ENCODE results near the gene OR1K1. TPM values are rescaled to one million over a fixed set of nuclear protein-coding genes. Genes with fewer than 3 reads are reported as not detected.

Gene OR1K1
- total and polyA plus RNA-seq, 10 of the 15 experiments (the other 5 are each of a cell fraction or from before 2014, with no cell fraction given): not detected

DNA sequence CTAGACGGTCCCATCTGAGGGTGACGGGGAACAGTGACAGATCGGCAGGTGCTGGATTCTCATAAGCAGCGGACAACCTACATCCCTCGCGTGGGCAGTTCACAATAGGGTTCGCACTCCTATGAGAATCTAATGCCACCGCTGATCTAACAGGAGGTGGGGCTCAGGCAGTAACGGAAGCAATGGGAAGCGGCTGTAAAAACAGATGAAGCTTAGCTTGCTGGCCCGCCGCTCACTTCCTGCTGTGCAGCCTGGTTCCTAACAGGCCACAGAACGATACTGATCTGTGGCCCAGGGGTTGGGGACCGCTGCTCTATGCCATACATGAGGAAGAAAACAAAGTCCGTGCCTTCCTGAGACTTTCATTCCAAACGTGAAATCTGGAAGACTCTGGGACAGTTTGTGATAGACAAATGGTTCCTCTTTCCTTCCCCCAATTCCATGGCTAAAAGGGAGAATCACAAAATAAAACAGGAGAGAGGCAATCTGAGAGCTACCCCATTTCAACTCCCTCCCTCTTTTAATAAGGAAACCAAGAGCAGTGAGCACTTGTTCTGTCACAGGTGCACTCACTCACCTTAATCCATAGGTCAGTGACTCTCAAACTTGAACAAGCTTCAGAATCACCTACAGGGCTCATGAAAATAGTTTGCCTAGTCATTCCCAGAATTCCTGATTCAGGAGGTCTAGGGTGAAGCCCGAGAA, 16.4 kb downstream of the OR1K1 start:
- in situ Hi-C loops (cut with MboI) (loop anchor here (10.0 kb wide), 1 partner anchor 722 kb away; the partner anchor contains the start of gene TTLL11), intact Hi-C loops (cut with micrococcal nuclease; ENCODE audit: unreplicated experiment) (no loop called here)
- ChIA-PET CTCF (interaction anchor here (1.5 kb wide), 1 partner anchor 352 kb away, joined by 4 read pairs; no protein-coding TSS in a partner anchor), SMC1A (ENCODE audit: uncharacterized antibody, unreplicated experiment) (no interaction called here), POLR2A (no interaction called here), RAD21 (ENCODE audit: unreplicated experiment) (no interaction called here)
- BruUV-seq (replicated peaks): no TSS peak
- no peak overlapping the region for H3K9ac ChIP-seq (ENCODE audit: control insufficient read depth, insufficient read depth, low read length)
- peaks cover 7 to 9% of the 10 kb centered on the region in 2 experiments; a peak in 3 of 4 replicates for H3K36me3 ChIP-seq (ENCODE audit: control insufficient read depth in 2 of 2, insufficient read depth in 2 of 2, low read length in 1 of 2)
- H2AFZ ChIP-seq (ENCODE audit: control insufficient read depth, low read depth, low read length): no peak overlapping the region
- no peaks in the 10 kb centered on the region for H3K9me3 ChIP-seq (replicated peaks; ENCODE audit: control insufficient read depth, insufficient read depth, low read length)
- no peaks in the 10 kb centered on the region for H3K27me3 ChIP-seq (replicated peaks in 1 of 2; ENCODE audit: control insufficient read depth in 2 of 2, insufficient read depth in 2 of 2, low read length in 1 of 2)
- ATAC-seq: no peak
- H3K27ac ChIP-seq (ENCODE audit: control insufficient read depth, insufficient read depth): no peak overlapping the region
- no peak overlapping the region for H3K4me3 ChIP-seq
- WGBS (ENCODE audit: insufficient coverage, insufficient replicate concordance, low lambda C conversion rate, missing lambda C conversion rate): 81% methylated on average over 17 of the region's 17 CpGs
- FAIRE-seq: no peak
- no peak for DNase-seq (ENCODE audit: low read depth, low spot score)
- no peaks in the 10 kb centered on the region for H3K79me2 ChIP-seq (ENCODE audit: control insufficient read depth, insufficient read depth, low read length)
- no peaks in the 10 kb centered on the region for H4K20me1 ChIP-seq (ENCODE audit: control insufficient read depth, insufficient read depth)
- no peak overlapping the region for H3K4me2 ChIP-seq (ENCODE audit: control insufficient read depth, insufficient read depth)
- TF ChIP-seq ZNF217 (IDR thresholded peaks at IDR 0.05) (no peak), HDAC2 (IDR thresholded peaks at IDR 0.05) (no peak), ATF7 (IDR thresholded peaks at IDR 0.05; ENCODE audit: low read depth) (no peak), EZH2 (IDR thresholded peaks at IDR 0.05; ENCODE audit: borderline replicate concordance, control insufficient read depth, low read depth, low read length) (no peak), GABPA (IDR thresholded peaks at IDR 0.05; ENCODE audit: low read depth) (no peak), SP1 (IDR thresholded peaks at IDR 0.05; ENCODE audit: low read depth, low read length) (no peak), MEF2B (IDR thresholded peaks at IDR 0.05; ENCODE audit: partially characterized antibody, poor library complexity, severe bottlenecking) (no peak), RELA (IDR thresholded peaks at IDR 0.05; ENCODE audit: borderline replicate concordance, partially characterized antibody) (no peak), RFX5 (IDR thresholded peaks at IDR 0.05; ENCODE audit: low read depth, low read length) (no peak), CBX3 (IDR thresholded peaks at IDR 0.05; ENCODE audit: borderline replicate concordance, low read depth) (no peak), ZZZ3 (IDR thresholded peaks at IDR 0.05; ENCODE audit: control insufficient read depth, insufficient read length, low read depth) (no peak), SUZ12 (IDR thresholded peaks at IDR 0.05; ENCODE audit: unreplicated experiment) (no peak)
- TF ChIP-seq, protein P1, sequence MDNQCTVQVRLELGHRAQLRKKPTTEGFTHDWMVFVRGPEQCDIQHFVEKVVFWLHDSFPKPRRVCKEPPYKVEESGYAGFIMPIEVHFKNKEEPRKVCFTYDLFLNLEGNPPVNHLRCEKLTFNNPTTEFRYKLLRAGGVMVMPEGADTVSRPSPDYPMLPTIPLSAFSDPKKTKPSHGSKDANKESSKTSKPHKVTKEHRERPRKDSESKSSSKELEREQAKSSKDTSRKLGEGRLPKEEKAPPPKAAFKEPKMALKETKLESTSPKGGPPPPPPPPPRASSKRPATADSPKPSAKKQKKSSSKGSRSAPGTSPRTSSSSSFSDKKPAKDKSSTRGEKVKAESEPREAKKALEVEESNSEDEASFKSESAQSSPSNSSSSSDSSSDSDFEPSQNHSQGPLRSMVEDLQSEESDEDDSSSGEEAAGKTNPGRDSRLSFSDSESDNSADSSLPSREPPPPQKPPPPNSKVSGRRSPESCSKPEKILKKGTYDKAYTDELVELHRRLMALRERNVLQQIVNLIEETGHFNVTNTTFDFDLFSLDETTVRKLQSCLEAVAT (IDR thresholded peaks at IDR 0.05): no peak
- TF ChIP-seq, protein P2, sequence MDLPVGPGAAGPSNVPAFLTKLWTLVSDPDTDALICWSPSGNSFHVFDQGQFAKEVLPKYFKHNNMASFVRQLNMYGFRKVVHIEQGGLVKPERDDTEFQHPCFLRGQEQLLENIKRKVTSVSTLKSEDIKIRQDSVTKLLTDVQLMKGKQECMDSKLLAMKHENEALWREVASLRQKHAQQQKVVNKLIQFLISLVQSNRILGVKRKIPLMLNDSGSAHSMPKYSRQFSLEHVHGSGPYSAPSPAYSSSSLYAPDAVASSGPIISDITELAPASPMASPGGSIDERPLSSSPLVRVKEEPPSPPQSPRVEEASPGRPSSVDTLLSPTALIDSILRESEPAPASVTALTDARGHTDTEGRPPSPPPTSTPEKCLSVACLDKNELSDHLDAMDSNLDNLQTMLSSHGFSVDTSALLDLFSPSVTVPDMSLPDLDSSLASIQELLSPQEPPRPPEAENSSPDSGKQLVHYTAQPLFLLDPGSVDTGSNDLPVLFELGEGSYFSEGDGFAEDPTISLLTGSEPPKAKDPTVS (IDR thresholded peaks at IDR 0.05; ENCODE audit: low read depth, low read length): no peak
- TF ChIP-seq, protein P3, sequence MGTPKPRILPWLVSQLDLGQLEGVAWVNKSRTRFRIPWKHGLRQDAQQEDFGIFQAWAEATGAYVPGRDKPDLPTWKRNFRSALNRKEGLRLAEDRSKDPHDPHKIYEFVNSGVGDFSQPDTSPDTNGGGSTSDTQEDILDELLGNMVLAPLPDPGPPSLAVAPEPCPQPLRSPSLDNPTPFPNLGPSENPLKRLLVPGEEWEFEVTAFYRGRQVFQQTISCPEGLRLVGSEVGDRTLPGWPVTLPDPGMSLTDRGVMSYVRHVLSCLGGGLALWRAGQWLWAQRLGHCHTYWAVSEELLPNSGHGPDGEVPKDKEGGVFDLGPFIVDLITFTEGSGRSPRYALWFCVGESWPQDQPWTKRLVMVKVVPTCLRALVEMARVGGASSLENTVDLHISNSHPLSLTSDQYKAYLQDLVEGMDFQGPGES (IDR thresholded peaks at IDR 0.05): no peak
- TF ChIP-seq, protein P4, sequence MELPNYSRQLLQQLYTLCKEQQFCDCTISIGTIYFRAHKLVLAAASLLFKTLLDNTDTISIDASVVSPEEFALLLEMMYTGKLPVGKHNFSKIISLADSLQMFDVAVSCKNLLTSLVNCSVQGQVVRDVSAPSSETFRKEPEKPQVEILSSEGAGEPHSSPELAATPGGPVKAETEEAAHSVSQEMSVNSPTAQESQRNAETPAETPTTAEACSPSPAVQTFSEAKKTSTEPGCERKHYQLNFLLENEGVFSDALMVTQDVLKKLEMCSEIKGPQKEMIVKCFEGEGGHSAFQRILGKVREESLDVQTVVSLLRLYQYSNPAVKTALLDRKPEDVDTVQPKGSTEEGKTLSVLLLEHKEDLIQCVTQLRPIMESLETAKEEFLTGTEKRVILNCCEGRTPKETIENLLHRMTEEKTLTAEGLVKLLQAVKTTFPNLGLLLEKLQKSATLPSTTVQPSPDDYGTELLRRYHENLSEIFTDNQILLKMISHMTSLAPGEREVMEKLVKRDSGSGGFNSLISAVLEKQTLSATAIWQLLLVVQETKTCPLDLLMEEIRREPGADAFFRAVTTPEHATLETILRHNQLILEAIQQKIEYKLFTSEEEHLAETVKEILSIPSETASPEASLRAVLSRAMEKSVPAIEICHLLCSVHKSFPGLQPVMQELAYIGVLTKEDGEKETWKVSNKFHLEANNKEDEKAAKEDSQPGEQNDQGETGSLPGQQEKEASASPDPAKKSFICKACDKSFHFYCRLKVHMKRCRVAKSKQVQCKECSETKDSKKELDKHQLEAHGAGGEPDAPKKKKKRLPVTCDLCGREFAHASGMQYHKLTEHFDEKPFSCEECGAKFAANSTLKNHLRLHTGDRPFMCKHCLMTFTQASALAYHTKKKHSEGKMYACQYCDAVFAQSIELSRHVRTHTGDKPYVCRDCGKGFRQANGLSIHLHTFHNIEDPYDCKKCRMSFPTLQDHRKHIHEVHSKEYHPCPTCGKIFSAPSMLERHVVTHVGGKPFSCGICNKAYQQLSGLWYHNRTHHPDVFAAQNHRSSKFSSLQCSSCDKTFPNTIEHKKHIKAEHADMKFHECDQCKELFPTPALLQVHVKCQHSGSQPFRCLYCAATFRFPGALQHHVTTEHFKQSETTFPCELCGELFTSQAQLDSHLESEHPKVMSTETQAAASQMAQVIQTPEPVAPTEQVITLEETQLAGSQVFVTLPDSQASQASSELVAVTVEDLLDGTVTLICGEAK (IDR thresholded peaks at IDR 0.05; ENCODE audit: borderline replicate concordance): no peak
- no peaks in the 10 kb centered on the region for H3K4me1 ChIP-seq (ENCODE audit: control insufficient read depth, insufficient read depth, low read length)

Measured in GM12878 (cell line).